ENCODE results near the gene TFDP1. TPM values are rescaled to one million over a fixed set of nuclear protein-coding genes. Genes with fewer than 3 reads are reported as not detected.

The TFDP1 gene
- total RNA-seq, 1 donor from 2014 or later: 108 TPM

Other genes starting within 250 kb of the TFDP1 start
- 8.9 and 9.3 TPM in 2 replicates for gene GRTP1, start 220.6 kb upstream of the TFDP1 start, total RNA-seq
- 2.8 TPM in 2 replicates for gene ADPRHL1, start 131.3 kb upstream of the TFDP1 start, total RNA-seq
- gene DCUN1D2, start 94.0 kb upstream of the TFDP1 start, total RNA-seq: 32.1 and 33.9 TPM in 2 replicates
- not detected in 2 replicates for gene ATP4B, start 73.4 kb downstream of the TFDP1 start, total RNA-seq
- gene GRK1, start 82.5 kb downstream of the TFDP1 start, total RNA-seq: 0.77 and 1.5 TPM in 2 replicates
- gene TMEM255B, start 174.5 kb downstream of the TFDP1 start, total RNA-seq: 2.4 and 2.5 TPM in 2 replicates

Measured in neural crest cell (in vitro differentiated cells).